GM23338 (cell line): ENCODE data around the gene HHAT. TPM values are rescaled to one million over a fixed set of nuclear protein-coding genes. Genes with fewer than 3 reads are reported as not detected.

Experiments used
- ATAC-seq: fragments of 200-7000 bp; cut with Tn5 transposase; 3 replicates; pipeline ENCODE4 v1.9.1; 2020
- DNase-seq: peaks from one replicate; pipeline ENCODE4 v3.0.0-alpha.2; 2015; ENCODE audit warnings: low spot score
- H2AFZ ChIP-seq: fragments of 200-600 bp; sonication (generic); 2 replicates; pipeline ENCODE4 v1.8.0; 2016; ENCODE audit warnings: antibody characterized with exemption, mild to moderate bottlenecking, moderate library complexity
- H3F3A ChIP-seq: fragments of 200-600 bp; sonication (generic); replicated peaks from 2 replicates; pipeline ENCODE4 v1.8.0; 2017; ENCODE audit warnings: antibody characterized with exemption, mixed run types, low read depth
- H3K27ac ChIP-seq: fragments of 200-600 bp; sonication (generic); 2 replicates; pipeline ENCODE4 v1.6.1; 2016; ENCODE audit warnings: low read depth
- H3K27me3 ChIP-seq: fragments of 200-600 bp; sonication (generic); 2 replicates; pipeline ENCODE4 v1.8.0; 2016; ENCODE audit warnings: mild to moderate bottlenecking, mixed run types, moderate library complexity; ENCODE audit not compliant: insufficient read depth
- H3K36me3 ChIP-seq: fragments of 200-600 bp; sonication (generic); 2 replicates; pipeline ENCODE4 v1.8.0; 2016; ENCODE audit warnings: mild to moderate bottlenecking; ENCODE audit not compliant: insufficient read depth
- H3K4me1 ChIP-seq: fragments of 200-600 bp; sonication (generic); 2 replicates; pipeline ENCODE4 v1.8.0; 2016; ENCODE audit warnings: mild to moderate bottlenecking, moderate library complexity; ENCODE audit not compliant: insufficient read depth
- H3K4me2 ChIP-seq: fragments of 200-600 bp; sonication (generic); 2 replicates; pipeline ENCODE4 v1.7.1; 2017; ENCODE audit warnings: mixed run types
- H3K4me3 ChIP-seq: fragments of 200-600 bp; sonication (generic); 2 replicates; pipeline ENCODE4 v1.6.1; 2016; ENCODE audit warnings: mixed run types
- H3K79me2 ChIP-seq: fragments of 200-600 bp; sonication (generic); replicated peaks from 2 replicates; pipeline ENCODE4 v1.8.0; 2017; ENCODE audit warnings: mild to moderate bottlenecking; ENCODE audit not compliant: insufficient read depth
- H3K9me2 ChIP-seq: fragments of 200-600 bp; sonication (generic); 2 replicates; pipeline ENCODE4 v1.8.0; 2017; ENCODE audit not compliant: insufficient read depth
- H4K20me1 ChIP-seq: fragments of 200-600 bp; sonication (generic); replicated peaks from 2 replicates; pipeline ENCODE4 v1.8.0; 2017; ENCODE audit warnings: mild to moderate bottlenecking; ENCODE audit not compliant: insufficient read depth
- H3K27ac Mint-ChIP-seq: 2 replicates; pipeline ENCODE4 v1.8.0; 2020; ENCODE audit warnings: inconsistent platforms, mild to moderate bottlenecking, moderate library complexity, mixed read lengths
- H3K27me3 Mint-ChIP-seq: 3 replicates; pipeline ENCODE4 v1.8.0; 2022; ENCODE audit warnings: low read depth, mild to moderate bottlenecking, moderate library complexity, mixed read lengths, inconsistent platforms; ENCODE audit not compliant: insufficient read depth, poor library complexity
- H3K36me3 Mint-ChIP-seq: 3 replicates; pipeline ENCODE4 v1.8.0; 2021; ENCODE audit warnings: low read depth, mild to moderate bottlenecking, inconsistent platforms, moderate library complexity, mixed read lengths
- H3K4me1 Mint-ChIP-seq: 3 replicates; pipeline ENCODE4 v1.8.0; 2020; ENCODE audit warnings: mild to moderate bottlenecking, inconsistent platforms, mixed read lengths
- H3K4me3 Mint-ChIP-seq: 3 replicates; pipeline ENCODE4 v1.8.0; 2021; ENCODE audit warnings: moderate library complexity, mild to moderate bottlenecking, inconsistent platforms, mixed read lengths
- H3K9me3 Mint-ChIP-seq: 3 replicates; pipeline ENCODE4 v1.8.0; 2020; ENCODE audit warnings: moderate library complexity, mild to moderate bottlenecking, inconsistent platforms, mixed read lengths
- CREB1 ChIP-seq: fragments of 250-450 bp; sonication (Bioruptor Pico); IDR thresholded peaks from 2 replicates; pipeline ENCODE4 v1.5.0; 2020; ENCODE audit warnings: low read depth, mild to moderate bottlenecking, moderate library complexity
- EZH2 ChIP-seq: fragments of 200-600 bp; sonication (generic); IDR thresholded peaks from one replicate; pipeline ENCODE4 v1.8.0; 2017; ENCODE audit warnings: antibody characterized with exemption, mild to moderate bottlenecking, low read depth; ENCODE audit not compliant: unreplicated experiment
- EZH2phosphoT487 ChIP-seq: fragments of 200-600 bp; sonication (generic); IDR thresholded peaks from one replicate; pipeline ENCODE4 v1.8.1; 2018; ENCODE audit warnings: antibody characterized with exemption; ENCODE audit not compliant: unreplicated experiment
- JUNB ChIP-seq: IDR thresholded peaks from one replicate; pipeline ENCODE4 v1.6.1; 2016; ENCODE audit warnings: antibody characterized with exemption; ENCODE audit not compliant: unreplicated experiment
- NANOG ChIP-seq: IDR thresholded peaks from 2 replicates; pipeline ENCODE4 v1.6.1; 2016; ENCODE audit warnings: antibody characterized with exemption, borderline replicate concordance
- POLR2AphosphoS5 ChIP-seq: IDR thresholded peaks from 2 replicates; pipeline ENCODE4 v1.6.1; 2016; ENCODE audit warnings: antibody characterized with exemption, low read depth
- STAT1 ChIP-seq: IDR thresholded peaks from one replicate; pipeline ENCODE4 v1.6.1; 2016; ENCODE audit warnings: antibody characterized with exemption; ENCODE audit not compliant: unreplicated experiment
- ZNF114 ChIP-seq: fragments of 250-450 bp; sonication (Bioruptor Pico); IDR thresholded peaks from 2 replicates; pipeline ENCODE4 v1.5.0; 2020; ENCODE audit warnings: mild to moderate bottlenecking, moderate library complexity
- ZNF331 ChIP-seq: fragments of 250-450 bp; sonication (Bioruptor Pico); IDR thresholded peaks from 2 replicates; pipeline ENCODE4 v1.5.0; 2020; ENCODE audit warnings: low read depth, mild to moderate bottlenecking, moderate library complexity
- polyA plus RNA-seq: library from polyadenylated mRNA; unstranded; fragments of >200 nt; fragmentation: Nextera tagmentation; extraction: Ambion mirVana; gene quantifications from 2 replicates; pipeline ENCODE4 v1.2.1, GENCODE V29; 2016
- total RNA-seq: library from RNA; depleted of rRNA; stranded (reverse); fragments of >200 nt; shearing (Covaris generic); gene quantifications from 2 replicates; pipeline ENCODE4 v1.2.3, GENCODE V29; 2014
- TF ChIP-seq, protein P1 (sequence below): IDR thresholded peaks from 2 replicates; pipeline ENCODE4 v1.6.1; 2016; ENCODE audit warnings: antibody characterized with exemption
- TF ChIP-seq, protein P2 (sequence below): IDR thresholded peaks from one replicate; pipeline ENCODE4 v1.6.1; 2018; ENCODE audit warnings: antibody characterized with exemption; ENCODE audit not compliant: unreplicated experiment
- TF ChIP-seq, protein P3 (sequence below), 2 experiments: fragments of 200-600 bp in 1 of 2; sonication (generic) in 1 of 2; conservative IDR thresholded peaks; 2 replicates each; pipeline versions ENCODE4 v1.5.1 to v1.6.1; 2016 to 2017; ENCODE audit warnings: antibody characterized with exemption in 2 of 2, low read depth in 2 of 2, mild to moderate bottlenecking in 2 of 2, moderate library complexity in 1 of 2
- TF ChIP-seq, protein P4 (sequence below): fragments of 250-450 bp; sonication (Bioruptor Pico); IDR thresholded peaks from 2 replicates; pipeline ENCODE4 v1.5.0; 2020; ENCODE audit warnings: mild to moderate bottlenecking, moderate library complexity

Gene HHAT
- total and polyA plus RNA-seq, 2 experiments from 2014 or later, result 0.11 to 0.66 TPM

DNA sequence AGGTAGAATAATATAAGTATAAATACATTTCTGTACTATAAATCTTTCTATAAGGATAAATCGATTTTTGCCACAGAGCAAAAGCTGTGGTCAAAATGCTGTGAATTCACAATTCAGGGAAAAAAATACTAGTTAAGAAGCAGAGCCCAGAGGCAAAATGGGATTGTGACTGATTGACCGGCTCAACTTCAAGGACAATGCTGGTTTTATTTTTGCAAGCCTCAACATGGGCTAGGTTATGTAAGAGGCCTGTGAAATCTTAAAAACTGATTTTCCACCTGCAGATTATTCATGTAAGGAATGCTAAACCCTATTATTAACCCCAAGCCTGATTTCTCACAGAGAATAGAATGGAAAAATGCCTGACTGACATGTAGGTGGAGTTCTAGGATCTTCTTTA is 155.1 kb downstream of the HHAT start:
- DNase-seq (no peak), ATAC-seq (no peak)
- Histone ChIP-seq H3K27me3 (no peaks in the 10 kb centered on the region), H3K36me3 (no peaks in the 10 kb centered on the region), H3K9me2 (peaks cover 2% of the 10 kb centered on the region; the same call in 1 of the 2 replicates), H3K4me3 (no peak overlapping the region), H3K27ac (no peak overlapping the region), H3K4me1 (peaks cover 5% of the 10 kb centered on the region), H2AFZ (no peak overlapping the region), H3F3A (no peaks in the 10 kb centered on the region), H3K79me2 (no peaks in the 10 kb centered on the region), H4K20me1 (no peaks in the 10 kb centered on the region), H3K4me2 (no peak overlapping the region)
- H3K27me3 Mint-ChIP-seq, result peaks cover 2% of the 10 kb centered on the region
- TF ChIP-seq ZNF114 (CRISPR knock-in tag), result no peak
- TF ChIP-seq, protein P1, sequence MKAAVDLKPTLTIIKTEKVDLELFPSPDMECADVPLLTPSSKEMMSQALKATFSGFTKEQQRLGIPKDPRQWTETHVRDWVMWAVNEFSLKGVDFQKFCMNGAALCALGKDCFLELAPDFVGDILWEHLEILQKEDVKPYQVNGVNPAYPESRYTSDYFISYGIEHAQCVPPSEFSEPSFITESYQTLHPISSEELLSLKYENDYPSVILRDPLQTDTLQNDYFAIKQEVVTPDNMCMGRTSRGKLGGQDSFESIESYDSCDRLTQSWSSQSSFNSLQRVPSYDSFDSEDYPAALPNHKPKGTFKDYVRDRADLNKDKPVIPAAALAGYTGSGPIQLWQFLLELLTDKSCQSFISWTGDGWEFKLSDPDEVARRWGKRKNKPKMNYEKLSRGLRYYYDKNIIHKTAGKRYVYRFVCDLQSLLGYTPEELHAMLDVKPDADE, result no peak
- no peak for TF ChIP-seq ZNF331 (CRISPR knock-in tag)
- no peak for TF ChIP-seq STAT1
- TF ChIP-seq, protein P2, sequence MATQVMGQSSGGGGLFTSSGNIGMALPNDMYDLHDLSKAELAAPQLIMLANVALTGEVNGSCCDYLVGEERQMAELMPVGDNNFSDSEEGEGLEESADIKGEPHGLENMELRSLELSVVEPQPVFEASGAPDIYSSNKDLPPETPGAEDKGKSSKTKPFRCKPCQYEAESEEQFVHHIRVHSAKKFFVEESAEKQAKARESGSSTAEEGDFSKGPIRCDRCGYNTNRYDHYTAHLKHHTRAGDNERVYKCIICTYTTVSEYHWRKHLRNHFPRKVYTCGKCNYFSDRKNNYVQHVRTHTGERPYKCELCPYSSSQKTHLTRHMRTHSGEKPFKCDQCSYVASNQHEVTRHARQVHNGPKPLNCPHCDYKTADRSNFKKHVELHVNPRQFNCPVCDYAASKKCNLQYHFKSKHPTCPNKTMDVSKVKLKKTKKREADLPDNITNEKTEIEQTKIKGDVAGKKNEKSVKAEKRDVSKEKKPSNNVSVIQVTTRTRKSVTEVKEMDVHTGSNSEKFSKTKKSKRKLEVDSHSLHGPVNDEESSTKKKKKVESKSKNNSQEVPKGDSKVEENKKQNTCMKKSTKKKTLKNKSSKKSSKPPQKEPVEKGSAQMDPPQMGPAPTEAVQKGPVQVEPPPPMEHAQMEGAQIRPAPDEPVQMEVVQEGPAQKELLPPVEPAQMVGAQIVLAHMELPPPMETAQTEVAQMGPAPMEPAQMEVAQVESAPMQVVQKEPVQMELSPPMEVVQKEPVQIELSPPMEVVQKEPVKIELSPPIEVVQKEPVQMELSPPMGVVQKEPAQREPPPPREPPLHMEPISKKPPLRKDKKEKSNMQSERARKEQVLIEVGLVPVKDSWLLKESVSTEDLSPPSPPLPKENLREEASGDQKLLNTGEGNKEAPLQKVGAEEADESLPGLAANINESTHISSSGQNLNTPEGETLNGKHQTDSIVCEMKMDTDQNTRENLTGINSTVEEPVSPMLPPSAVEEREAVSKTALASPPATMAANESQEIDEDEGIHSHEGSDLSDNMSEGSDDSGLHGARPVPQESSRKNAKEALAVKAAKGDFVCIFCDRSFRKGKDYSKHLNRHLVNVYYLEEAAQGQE, result no peak
- TF ChIP-seq, protein P3, sequence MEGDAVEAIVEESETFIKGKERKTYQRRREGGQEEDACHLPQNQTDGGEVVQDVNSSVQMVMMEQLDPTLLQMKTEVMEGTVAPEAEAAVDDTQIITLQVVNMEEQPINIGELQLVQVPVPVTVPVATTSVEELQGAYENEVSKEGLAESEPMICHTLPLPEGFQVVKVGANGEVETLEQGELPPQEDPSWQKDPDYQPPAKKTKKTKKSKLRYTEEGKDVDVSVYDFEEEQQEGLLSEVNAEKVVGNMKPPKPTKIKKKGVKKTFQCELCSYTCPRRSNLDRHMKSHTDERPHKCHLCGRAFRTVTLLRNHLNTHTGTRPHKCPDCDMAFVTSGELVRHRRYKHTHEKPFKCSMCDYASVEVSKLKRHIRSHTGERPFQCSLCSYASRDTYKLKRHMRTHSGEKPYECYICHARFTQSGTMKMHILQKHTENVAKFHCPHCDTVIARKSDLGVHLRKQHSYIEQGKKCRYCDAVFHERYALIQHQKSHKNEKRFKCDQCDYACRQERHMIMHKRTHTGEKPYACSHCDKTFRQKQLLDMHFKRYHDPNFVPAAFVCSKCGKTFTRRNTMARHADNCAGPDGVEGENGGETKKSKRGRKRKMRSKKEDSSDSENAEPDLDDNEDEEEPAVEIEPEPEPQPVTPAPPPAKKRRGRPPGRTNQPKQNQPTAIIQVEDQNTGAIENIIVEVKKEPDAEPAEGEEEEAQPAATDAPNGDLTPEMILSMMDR (conservative IDR thresholded peaks at IDR 0.05; ENCODE audit: low read depth in 2 of 2), result no peak
- no peak for TF ChIP-seq EZH2
- no peak for TF ChIP-seq CREB1
- TF ChIP-seq, protein P4, sequence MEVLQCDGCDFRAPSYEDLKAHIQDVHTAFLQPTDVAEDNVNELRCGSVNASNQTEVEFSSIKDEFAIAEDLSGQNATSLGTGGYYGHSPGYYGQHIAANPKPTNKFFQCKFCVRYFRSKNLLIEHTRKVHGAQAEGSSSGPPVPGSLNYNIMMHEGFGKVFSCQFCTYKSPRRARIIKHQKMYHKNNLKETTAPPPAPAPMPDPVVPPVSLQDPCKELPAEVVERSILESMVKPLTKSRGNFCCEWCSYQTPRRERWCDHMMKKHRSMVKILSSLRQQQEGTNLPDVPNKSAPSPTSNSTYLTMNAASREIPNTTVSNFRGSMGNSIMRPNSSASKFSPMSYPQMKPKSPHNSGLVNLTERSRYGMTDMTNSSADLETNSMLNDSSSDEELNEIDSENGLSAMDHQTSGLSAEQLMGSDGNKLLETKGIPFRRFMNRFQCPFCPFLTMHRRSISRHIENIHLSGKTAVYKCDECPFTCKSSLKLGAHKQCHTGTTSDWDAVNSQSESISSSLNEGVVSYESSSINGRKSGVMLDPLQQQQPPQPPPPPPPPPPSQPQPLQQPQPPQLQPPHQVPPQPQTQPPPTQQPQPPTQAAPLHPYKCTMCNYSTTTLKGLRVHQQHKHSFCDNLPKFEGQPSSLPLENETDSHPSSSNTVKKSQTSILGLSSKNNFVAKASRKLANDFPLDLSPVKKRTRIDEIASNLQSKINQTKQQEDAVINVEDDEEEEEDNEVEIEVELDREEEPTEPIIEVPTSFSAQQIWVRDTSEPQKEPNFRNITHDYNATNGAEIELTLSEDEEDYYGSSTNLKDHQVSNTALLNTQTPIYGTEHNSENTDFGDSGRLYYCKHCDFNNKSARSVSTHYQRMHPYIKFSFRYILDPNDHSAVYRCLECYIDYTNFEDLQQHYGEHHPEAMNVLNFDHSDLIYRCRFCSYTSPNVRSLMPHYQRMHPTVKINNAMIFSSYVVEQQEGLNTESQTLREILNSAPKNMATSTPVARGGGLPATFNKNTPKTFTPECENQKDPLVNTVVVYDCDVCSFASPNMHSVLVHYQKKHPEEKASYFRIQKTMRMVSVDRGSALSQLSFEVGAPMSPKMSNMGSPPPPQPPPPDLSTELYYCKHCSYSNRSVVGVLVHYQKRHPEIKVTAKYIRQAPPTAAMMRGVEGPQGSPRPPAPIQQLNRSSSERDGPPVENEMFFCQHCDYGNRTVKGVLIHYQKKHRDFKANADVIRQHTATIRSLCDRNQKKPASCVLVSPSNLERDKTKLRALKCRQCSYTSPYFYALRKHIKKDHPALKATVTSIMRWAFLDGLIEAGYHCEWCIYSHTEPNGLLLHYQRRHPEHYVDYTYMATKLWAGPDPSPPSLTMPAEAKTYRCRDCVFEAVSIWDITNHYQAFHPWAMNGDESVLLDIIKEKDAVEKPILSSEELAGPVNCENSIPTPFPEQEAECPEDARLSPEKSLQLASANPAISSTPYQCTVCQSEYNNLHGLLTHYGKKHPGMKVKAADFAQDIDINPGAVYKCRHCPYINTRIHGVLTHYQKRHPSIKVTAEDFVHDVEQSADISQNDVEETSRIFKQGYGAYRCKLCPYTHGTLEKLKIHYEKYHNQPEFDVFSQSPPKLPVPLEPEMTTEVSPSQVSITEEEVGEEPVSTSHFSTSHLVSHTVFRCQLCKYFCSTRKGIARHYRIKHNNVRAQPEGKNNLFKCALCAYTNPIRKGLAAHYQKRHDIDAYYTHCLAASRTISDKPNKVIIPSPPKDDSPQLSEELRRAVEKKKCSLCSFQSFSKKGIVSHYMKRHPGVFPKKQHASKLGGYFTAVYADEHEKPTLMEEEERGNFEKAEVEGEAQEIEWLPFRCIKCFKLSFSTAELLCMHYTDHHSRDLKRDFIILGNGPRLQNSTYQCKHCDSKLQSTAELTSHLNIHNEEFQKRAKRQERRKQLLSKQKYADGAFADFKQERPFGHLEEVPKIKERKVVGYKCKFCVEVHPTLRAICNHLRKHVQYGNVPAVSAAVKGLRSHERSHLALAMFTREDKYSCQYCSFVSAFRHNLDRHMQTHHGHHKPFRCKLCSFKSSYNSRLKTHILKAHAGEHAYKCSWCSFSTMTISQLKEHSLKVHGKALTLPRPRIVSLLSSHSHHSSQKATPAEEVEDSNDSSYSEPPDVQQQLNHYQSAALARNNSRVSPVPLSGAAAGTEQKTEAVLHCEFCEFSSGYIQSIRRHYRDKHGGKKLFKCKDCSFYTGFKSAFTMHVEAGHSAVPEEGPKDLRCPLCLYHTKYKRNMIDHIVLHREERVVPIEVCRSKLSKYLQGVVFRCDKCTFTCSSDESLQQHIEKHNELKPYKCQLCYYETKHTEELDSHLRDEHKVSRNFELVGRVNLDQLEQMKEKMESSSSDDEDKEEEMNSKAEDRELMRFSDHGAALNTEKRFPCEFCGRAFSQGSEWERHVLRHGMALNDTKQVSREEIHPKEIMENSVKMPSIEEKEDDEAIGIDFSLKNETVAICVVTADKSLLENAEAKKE, result no peak
- no peak for TF ChIP-seq JUNB
- TF ChIP-seq POLR2AphosphoS5, result no peak
- no peak for TF ChIP-seq EZH2phosphoT487
- no peak for TF ChIP-seq NANOG
- no peaks in the 10 kb centered on the region for H3K9me3 Mint-ChIP-seq
- H3K36me3 Mint-ChIP-seq, result no peaks in the 10 kb centered on the region
- no peak overlapping the region for H3K4me3 Mint-ChIP-seq
- peaks cover 25% of the 10 kb centered on the region for H3K4me1 Mint-ChIP-seq
- no peak overlapping the region for H3K27ac Mint-ChIP-seq
